K562 (cell line): ENCODE measurements around the gene CUEDC2. TPM values are rescaled to one million over a fixed set of nuclear protein-coding genes. Genes with fewer than 3 reads are reported as not detected.

Source experiments
- ARHGAP35 ChIP-seq: fragments of 450-650 bp; IDR thresholded peaks from 2 replicates; pipeline ENCODE4 v1.6.1; 2018; ENCODE audit not compliant: partially characterized antibody
- CXXC5 ChIP-seq: fragments of 250-450 bp; sonication (Bioruptor Pico); IDR thresholded peaks from 2 replicates; pipeline ENCODE4 v1.8.0; 2022; ENCODE audit warnings: inconsistent platforms, mild to moderate bottlenecking, moderate library complexity
- EP400 ChIP-seq: fragments of 450-650 bp; IDR thresholded peaks from 2 replicates; pipeline ENCODE4 v1.6.1; 2017; ENCODE audit warnings: antibody characterized with exemption, mild to moderate bottlenecking, moderate library complexity
- FOXK2 ChIP-seq, 2 experiments: fragments of 450-650 bp; IDR thresholded peaks in 1 of 2; conservative IDR thresholded peaks in 1 of 2; 2 replicates each; pipeline ENCODE4 v1.6.1; 2016; ENCODE audit warnings: low read depth in 2 of 2, mild to moderate bottlenecking in 1 of 2
- HNRNPK ChIP-seq: fragments of 200-400 bp; formaldehyde crosslinking; IDR thresholded peaks from one replicate; pipeline ENCODE4 v1.6.1; 2018; ENCODE audit warnings: mild to moderate bottlenecking, low read depth, low read length; ENCODE audit not compliant: poor library complexity, severe bottlenecking
- IRF9 ChIP-seq: fragments of 450-650 bp; IDR thresholded peaks from 2 replicates; pipeline ENCODE4 v1.6.1; 2016; ENCODE audit warnings: missing biosample characterization, missing genetic modification characterization
- MCM7 ChIP-seq, 2 experiments: fragments of 450-650 bp; IDR thresholded peaks; 2 replicates each; pipeline ENCODE4 v1.6.1; 2016 to 2018
- NR0B1 ChIP-seq: fragments of 450-650 bp; IDR thresholded peaks from one replicate; pipeline ENCODE4 v1.6.1; 2018; ENCODE audit warnings: mild to moderate bottlenecking, moderate library complexity; ENCODE audit not compliant: partially characterized antibody
- POU5F1 ChIP-seq: fragments of 150-350 bp; IDR thresholded peaks from 2 replicates; pipeline ENCODE4 v1.6.1; 2014; ENCODE audit warnings: borderline replicate concordance, low read length, low read depth, mild to moderate bottlenecking; ENCODE audit not compliant: partially characterized antibody
- PRMT5 ChIP-seq: sonication (generic); formaldehyde crosslinking; IDR thresholded peaks from 2 replicates; pipeline ENCODE4 v1.5.0; 2020; ENCODE audit warnings: missing genetic modification reagents
- RCOR1 ChIP-seq, 2 experiments: IDR thresholded peaks; 2 replicates each; pipeline ENCODE4 v1.6.1; 2012; ENCODE audit warnings: low read depth in 2 of 2, low read length in 2 of 2, borderline replicate concordance in 1 of 2, improper control_type of control experiment in 1 of 2
- SAP30 ChIP-seq: fragments of 200-600 bp; sonication (generic); IDR thresholded peaks from 2 replicates; pipeline ENCODE4 v1.6.1; 2012; ENCODE audit warnings: borderline replicate concordance, low read depth, mild to moderate bottlenecking, moderate library complexity, low read length, control low read depth, inconsistent platforms; ENCODE audit not compliant: insufficient read depth, poor library complexity, severe bottlenecking
- SPI1 ChIP-seq: IDR thresholded peaks from 2 replicates; pipeline ENCODE4 v1.6.1; 2011; ENCODE audit warnings: low read depth, low read length, control low read depth, borderline replicate concordance
- TBP ChIP-seq: optimal IDR thresholded peaks from 2 replicates; pipeline ENCODE3; 2011; ENCODE audit warnings: low read depth, low read length, improper control_type of control experiment
- TFAP4 ChIP-seq: sonication (generic); formaldehyde crosslinking; IDR thresholded peaks from 2 replicates; pipeline ENCODE4 v1.8.0; 2022; ENCODE audit warnings: missing genetic modification reagents, mild to moderate bottlenecking, moderate library complexity, borderline replicate concordance
- ZBED1 ChIP-seq: IDR thresholded peaks from 2 replicates; pipeline ENCODE4 v1.6.1; 2014
- ZBTB7A ChIP-seq: IDR thresholded peaks from 2 replicates; pipeline ENCODE4 v1.6.1; 2011; ENCODE audit warnings: low read depth, mild to moderate bottlenecking, low read length, moderate library complexity, borderline replicate concordance; ENCODE audit not compliant: control insufficient read depth
- ZC3H8 ChIP-seq: fragments of 450-650 bp; IDR thresholded peaks from 2 replicates; pipeline ENCODE4 v1.6.1; 2017
- ZMIZ1 ChIP-seq, 2 experiments: fragments of 150-350 bp in 1 of 2; IDR thresholded peaks; 2 replicates each; pipeline ENCODE4 v1.6.1; 2012 to 2016; ENCODE audit warnings: low read depth in 2 of 2, low read length in 2 of 2, mild to moderate bottlenecking in 1 of 2, moderate library complexity in 1 of 2
- ZNF23 ChIP-seq: fragments of 250-450 bp; sonication (Bioruptor Pico); IDR thresholded peaks from 2 replicates; pipeline ENCODE4 v1.4.0; 2020; ENCODE audit warnings: mild to moderate bottlenecking
- ZNF584 ChIP-seq: fragments of 200-800 bp; sonication (Bioruptor generic); IDR thresholded peaks from 2 replicates; pipeline ENCODE4 v1.6.1; 2016; ENCODE audit warnings: low read depth, mild to moderate bottlenecking, missing genetic modification characterization, missing compliant biosample characterization
- polyA plus RNA-seq, 8 experiments: library from polyadenylated mRNA; depleted of rRNA in 4 of 8; stranded (reverse) in 5 of 8; unstranded in 3 of 8; fragments of >200 nt; fragmentation: Nextera tagmentation in 2 of 8; fragmentation: Illumina TruSeq in 1 of 8; extraction: Ambion mirVana in 2 of 8; extraction: Trizol in 1 of 8; gene quantifications; 2 replicates each; pipeline versions ENCODE4 v1.2.1 to v1.2.3, GENCODE V29; 2011 to 2014; ENCODE audit warnings: inconsistent platforms in 1 of 8, missing spikeins in 1 of 8
- total RNA-seq, 7 experiments: library from RNA; depleted of rRNA in 6 of 7; stranded (reverse); fragments of >200 nt in 6 of 7; fragmentation: Illumina TruSeq in 2 of 7; extraction: Trizol in 2 of 7; gene quantifications; 2 replicates each; pipeline versions ENCODE4 v1.2.1 to v1.2.3, GENCODE V29; 2011 to 2021; ENCODE audit warnings: low replicate concordance in 1 of 7

Gene CUEDC2
- total and polyA plus RNA-seq, 9 of the 15 experiments (the other 6 are each of a cell fraction or from before 2014, with no cell fraction given) = 8.5 to 48.9 (median 27.4) TPM

GRCh38 chr10:102434394-102435132, 2.2 kb upstream of the CUEDC2 start (continued):
- TF ChIP-seq TBP = no peak
- no peak for TF ChIP-seq ZC3H8
- 0 out of 2 replicates have a peak, but pooled peaks have one; percentile 56 for TF ChIP-seq IRF9
- TF ChIP-seq TFAP4 (CRISPR knock-in tag) = peak; percentile 3; the same call in 1 of the 2 replicates
- TF ChIP-seq SAP30 = no peak
- no peak for TF ChIP-seq SPI1
- no peak for TF ChIP-seq MCM7 (IDR thresholded peaks at IDR 0.05)
- TF ChIP-seq FOXK2 (conservative IDR thresholded peaks at IDR 0.05 in 1 of 2, IDR thresholded peaks at IDR 0.05 in 1 of 2; ENCODE audit: low read depth in 2 of 2) = no peak
- 0 out of 2 replicates have a peak, but pooled peaks have one; percentile 26 for TF ChIP-seq ZNF584 (CRISPR knock-in tag)
- TF ChIP-seq RCOR1 (IDR thresholded peaks at IDR 0.05; ENCODE audit: borderline replicate concordance in 1 of 2, low read depth in 2 of 2, low read length in 2 of 2) = no peak
- TF ChIP-seq ZMIZ1 (IDR thresholded peaks at IDR 0.05; ENCODE audit: low read depth in 2 of 2, low read length in 2 of 2) = no peak
- no peak for TF ChIP-seq ZNF23 (CRISPR knock-in tag)
- TF ChIP-seq PRMT5 (CRISPR knock-in tag) = no peak
- peak; percentile 19; the same call in 1 of the 2 replicates for TF ChIP-seq ZBTB7A
- peak; percentile 16; the same call in 1 of the 2 replicates for TF ChIP-seq CXXC5 (CRISPR knock-in tag)
- no peak for TF ChIP-seq ZBED1
- no peak for TF ChIP-seq ARHGAP35
- TF ChIP-seq HNRNPK = no peak
- no peak for TF ChIP-seq POU5F1
- TF ChIP-seq EP400 = no peak
- TF ChIP-seq NR0B1 = no peak
